COLO668 (cell line): ENCODE measurements around the gene KRT9.

Experiments used
- DNase-seq: peaks from one replicate; lab custom pipeline; 2025; ENCODE audit not compliant: unreplicated experiment; lab: John Stamatoyannopoulos, UW

KRT9 gene

DNA sequence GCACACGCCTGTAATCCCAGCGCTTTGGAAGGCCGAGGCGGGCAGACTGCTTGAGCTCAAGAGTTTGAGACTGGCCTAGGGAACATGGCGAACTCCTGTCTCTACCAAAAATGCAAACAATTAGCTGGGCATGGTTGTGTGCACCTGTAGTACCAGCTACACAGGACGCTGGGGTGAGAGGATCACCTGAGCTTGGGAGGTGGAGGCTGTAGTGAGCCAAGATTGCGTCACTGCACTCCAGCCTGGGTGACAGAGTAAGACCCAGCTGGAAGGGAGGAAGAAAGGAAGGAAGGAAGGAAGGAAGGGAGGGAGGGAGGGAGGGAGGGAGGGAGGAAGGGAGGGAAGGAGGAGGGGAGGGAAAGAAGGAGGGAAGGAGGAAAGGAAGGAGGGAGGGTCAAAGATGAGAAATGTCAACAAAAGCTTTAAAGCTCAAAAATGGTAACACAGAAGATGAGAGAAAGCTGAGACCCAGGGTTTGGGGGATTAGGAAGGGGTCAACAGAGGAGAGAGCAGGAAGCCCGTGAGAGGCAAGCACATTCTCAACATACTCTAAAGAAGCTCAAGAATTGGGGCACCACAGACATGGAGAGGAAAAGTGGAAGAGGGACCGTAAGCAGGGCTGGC is 38.8 kb downstream of the KRT9 start:
- no peak for DNase-seq

DNA sequence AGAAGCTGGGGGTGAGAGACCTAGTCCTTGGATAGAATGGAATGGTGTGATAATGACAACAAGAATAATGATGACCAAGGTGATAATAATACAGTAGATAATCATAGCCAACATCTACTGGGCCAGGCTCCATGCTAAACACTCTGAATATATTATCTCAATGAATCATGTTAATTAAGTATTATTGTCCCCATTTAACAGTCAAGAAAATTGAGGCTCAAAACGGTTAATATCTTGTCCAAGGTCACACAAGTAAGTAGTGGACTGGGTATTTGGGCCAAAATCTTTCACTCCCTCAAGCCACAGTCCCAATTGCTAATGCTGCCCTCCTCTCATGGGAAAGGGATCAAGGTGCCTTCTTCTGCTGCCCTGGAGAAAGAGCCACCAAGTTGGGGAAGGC is 39.9 kb downstream of the KRT9 start:
- DNase-seq: no peak

- no peak for DNase-seq
Observed at GRCh38 chr17:41530062-41531048, 41.5 kb downstream of the KRT9 start.

- DNase-seq: peak; percentile 49
Observed at GRCh38 chr17:41529491-41529915, 42.4 kb downstream of the KRT9 start.

- peak; percentile 68 for DNase-seq
Observed at GRCh38 chr17:41528959-41529353, 42.9 kb downstream of the KRT9 start.

- DNase-seq: peak; percentile 46
Observed at GRCh38 chr17:41527063-41528023, 44.5 kb downstream of the KRT9 start.

DNA sequence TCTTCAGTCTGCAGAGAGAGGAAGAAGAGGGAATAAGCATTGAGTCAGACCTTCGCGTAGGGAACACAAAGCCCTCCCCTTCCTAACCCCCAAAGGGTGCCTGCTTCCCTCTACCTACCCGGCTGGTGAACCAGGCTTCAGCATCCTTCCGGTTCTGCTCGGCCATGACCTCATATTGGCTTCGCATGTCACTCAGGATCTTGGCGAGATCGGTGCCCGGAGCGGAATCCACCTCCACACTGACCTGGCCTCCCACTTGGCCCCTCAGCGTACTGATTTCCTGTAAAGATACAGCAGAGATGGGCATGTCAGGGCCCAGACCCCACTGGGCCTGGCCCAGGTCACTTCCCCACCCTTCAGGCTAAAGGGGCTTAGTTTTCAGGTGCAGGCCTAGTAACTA is 47.6 kb downstream of the KRT9 start:
- DNase-seq: no peak

DNA sequence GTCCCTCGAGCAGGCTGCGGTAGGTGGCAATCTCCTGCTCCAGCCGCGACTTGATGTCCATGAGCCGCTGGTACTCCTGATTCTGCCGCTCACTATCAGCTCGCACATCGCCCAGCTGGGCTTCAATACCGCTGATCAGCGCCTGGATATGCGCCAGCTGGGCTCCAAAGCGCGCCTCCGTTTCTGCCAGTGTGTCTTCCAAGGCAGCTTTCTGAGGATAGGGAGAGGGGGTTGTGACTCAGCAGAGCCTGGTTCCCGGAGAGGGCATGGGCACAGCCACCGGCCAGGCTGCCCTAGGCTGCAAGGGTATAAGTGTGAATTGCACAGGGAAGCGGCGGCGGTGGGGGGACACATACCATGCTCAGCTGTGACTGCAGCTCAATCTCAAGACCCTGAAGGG is 48.1 kb downstream of the KRT9 start:
- DNase-seq: no peak

DNA sequence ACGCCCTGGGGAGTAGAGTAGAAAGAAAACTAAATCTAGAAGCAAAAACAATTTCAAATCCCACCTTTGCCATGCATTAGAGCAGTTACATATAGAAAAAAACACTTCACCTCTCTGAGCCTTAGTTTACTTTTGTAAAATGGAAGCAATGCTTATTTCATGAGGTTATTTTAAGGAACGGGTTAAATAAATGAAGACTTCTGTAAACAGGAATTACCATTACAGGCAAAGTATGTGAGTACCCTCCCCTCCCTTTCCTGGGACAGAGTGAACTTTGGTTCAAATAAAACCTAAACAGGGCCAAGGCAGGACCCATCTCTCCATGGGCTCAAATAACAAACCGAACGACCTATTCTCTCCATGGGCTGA is 48.6 kb downstream of the KRT9 start:
- DNase-seq: no peak

GRCh38 chr17:41522301-41523224 is 49.3 kb downstream of the KRT9 start:
- DNase-seq: no peak

- peak; percentile 39 for DNase-seq
Observed at GRCh38 chr17:41521574-41522261, 50.1 kb downstream of the KRT9 start.

- DNase-seq: peak; percentile 54
Observed at GRCh38 chr17:41520821-41521521, 50.9 kb downstream of the KRT9 start.

GRCh38 chr17:41519501-41520224 is 52.2 kb downstream of the KRT9 start:
- peak; percentile 62 for DNase-seq

- peak; percentile 19 for DNase-seq
Observed at GRCh38 chr17:41518789-41519449, 52.9 kb downstream of the KRT9 start, which contains the start of gene KRT15. KRT15 (minus strand) TSS chr17:41518890; CDS start chr17:41518827, 63 bp downstream.

DNA sequence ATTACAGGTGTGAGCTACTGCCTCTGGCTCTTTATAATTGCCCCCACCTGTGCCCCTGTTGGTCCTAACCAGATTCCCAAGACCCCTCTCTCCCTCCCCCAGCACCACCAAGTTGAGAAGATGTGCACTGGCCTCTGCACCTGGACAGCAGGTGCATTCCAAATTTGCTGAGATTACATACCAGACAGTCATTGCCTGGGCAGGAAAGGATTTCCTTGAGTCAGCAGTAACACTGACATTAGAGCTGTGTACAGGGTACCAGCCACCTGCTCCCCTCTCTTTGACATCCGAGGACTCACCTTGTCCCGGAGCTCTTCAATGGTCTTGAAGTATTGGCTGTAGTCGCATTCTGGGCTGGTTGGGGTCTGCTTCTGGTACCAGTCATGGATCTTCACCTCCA is 53.8 kb downstream of the KRT9 start:
- peak; percentile 19 for DNase-seq

DNA sequence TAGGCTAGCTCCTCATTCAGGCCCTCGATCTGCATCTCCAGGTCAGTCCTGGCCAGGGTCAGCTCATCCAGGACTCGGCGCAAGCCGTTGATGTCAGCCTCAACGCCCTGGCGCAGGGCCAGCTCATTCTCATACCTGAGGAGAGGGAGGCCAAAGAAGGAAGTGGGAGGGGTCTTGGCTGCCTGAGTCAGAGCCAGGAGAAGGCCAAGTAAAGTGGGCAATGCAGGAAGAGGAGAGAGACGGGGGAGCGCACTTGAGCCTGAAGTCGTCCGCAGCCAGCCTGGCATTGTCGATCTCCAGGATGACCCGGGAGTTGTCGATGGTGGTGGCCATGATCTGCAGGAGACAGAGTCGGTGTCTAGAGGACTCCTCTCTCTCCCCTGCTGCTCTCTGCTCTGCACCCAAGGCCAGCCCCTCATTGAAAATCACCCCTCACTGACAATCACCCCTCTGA is 55.0 kb downstream of the KRT9 start:
- DNase-seq: no peak

DNA sequence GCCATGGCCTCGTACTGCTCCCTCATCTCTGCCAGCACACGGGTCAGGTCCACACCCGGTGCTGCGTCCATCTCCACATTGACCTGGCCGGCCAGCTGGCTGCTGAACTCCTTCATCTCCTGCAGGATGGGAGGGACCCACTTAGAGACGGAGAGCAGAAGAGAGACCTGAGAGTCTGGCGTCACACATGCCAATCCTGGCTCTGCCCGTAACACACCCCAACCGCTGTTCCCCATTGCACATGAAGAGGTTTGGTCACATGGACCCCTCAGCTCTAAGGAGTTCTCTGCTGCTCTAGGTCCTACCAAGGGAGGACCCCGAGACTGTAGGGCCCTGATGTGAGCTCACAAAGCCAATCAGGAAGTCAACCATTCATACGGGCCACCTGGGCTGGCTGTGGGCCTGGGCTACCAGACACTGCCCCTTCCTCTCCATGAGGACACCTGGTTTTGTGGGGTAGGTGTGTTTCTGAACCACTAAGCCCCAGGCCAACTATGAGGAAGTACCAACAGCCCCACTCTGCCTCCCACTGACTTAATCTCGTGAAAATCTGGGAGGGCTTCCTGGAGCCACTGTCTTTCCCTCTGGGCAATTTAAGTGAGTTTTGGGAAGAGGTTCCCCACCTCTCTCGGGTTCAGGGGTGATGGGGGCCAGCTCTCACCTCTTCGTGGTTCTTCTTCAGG is 55.6 kb downstream of the KRT9 start:
- DNase-seq: no peak
